IMR-90 (cell line): ENCODE measurements around the gene SH3RF3.

Experiments
- POLR2A ChIP-seq: IDR thresholded peaks from 2 replicates; pipeline ENCODE4 v1.6.1; 2012; ENCODE audit warnings: mild to moderate bottlenecking, low read depth, low read length
- RCOR1 ChIP-seq: IDR thresholded peaks from 2 replicates; pipeline ENCODE4 v1.6.1; 2012; ENCODE audit warnings: mild to moderate bottlenecking, low read length, improper control_type of control experiment; ENCODE audit not compliant: insufficient replicate concordance

DNA sequence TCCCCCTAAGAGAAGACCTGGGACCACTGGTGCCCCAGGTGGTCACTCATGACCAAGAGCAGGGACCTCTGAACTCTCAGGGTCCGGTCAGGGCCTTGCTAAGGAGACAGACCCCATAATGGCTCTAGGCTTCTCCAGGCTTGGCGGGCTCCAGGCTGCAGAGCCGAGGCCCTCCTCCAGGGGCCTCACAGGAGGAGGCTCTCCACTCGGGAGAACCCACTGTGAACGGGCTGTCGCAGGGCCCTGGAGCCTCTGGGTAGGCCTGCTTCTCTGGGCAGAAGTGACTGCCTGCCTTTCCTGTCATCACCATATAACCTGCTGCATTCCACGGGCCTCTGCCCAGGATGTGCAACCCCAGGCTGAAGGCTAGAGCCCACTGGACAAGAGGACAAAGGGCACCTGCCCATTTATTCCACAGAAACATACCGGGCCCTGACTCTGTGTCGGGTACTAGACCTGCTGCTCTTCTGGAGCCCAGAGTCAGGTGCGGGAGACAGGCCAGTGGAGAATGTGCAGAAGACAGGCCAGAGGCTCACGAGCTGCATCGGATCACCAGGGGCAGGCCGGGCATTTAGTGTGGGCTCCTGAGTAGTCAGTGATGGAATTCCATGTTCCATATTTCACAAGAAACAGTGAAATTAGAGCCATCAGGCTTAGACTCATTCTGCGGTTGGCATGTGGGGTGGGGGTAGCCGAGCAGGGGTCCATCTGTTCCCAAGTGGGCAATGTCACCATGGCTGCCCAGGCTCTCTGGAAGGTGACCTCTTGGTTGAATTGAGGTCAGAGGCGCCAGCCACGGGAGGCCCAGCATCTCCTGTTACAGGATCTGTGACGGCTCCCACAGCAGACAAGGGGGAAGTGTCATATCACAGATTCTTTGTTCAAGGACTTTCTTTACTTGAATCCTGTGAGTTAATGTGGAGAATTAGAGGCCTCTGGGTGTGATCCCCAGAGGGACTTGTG is 220.8 kb downstream of the SH3RF3 start:
- TF ChIP-seq POLR2A: no peak
- no peak for TF ChIP-seq RCOR1
